Adipocyte (in vitro differentiated cells): ENCODE measurements around the gene RBM47.
A peak's percentile ranks its signal among the peaks of the same experiment; 100 is the strongest.
"Not testable (repeated sequence)": the region's sequence is repeated elsewhere in the genome, so short reads cannot be mapped to it uniquely, and the experiment has no call there.

ENCODE experiments used
- DNase-seq: peaks from one replicate; pipeline ENCODE4 v3.0.0-alpha.2; 2015; ENCODE audit warnings: low read depth
- H3K27me3 ChIP-seq: replicated peaks from 2 replicates; pipeline ENCODE4 v1.7.0; 2013; ENCODE audit warnings: mild to moderate bottlenecking, low read length, moderate library complexity; ENCODE audit not compliant: control insufficient read depth, insufficient read depth
- H3K36me3 ChIP-seq: 2 replicates; pipeline ENCODE4 v1.7.0; 2013; ENCODE audit warnings: low read length, mild to moderate bottlenecking, moderate library complexity; ENCODE audit not compliant: control insufficient read depth, insufficient read depth, severe bottlenecking
- H3K4me1 ChIP-seq: 2 replicates; pipeline ENCODE4 v1.7.0; 2013; ENCODE audit warnings: mild to moderate bottlenecking, low read length, moderate library complexity; ENCODE audit not compliant: control insufficient read depth, insufficient read depth
- H3K4me3 ChIP-seq: 2 replicates; pipeline ENCODE4 v1.7.0; 2013; ENCODE audit warnings: mild to moderate bottlenecking, low read length, moderate library complexity
- H3K9ac ChIP-seq: 2 replicates; pipeline ENCODE4 v1.7.0; 2013; ENCODE audit warnings: mild to moderate bottlenecking, low read length, moderate library complexity
- H3K9me3 ChIP-seq: 2 replicates; pipeline ENCODE4 v1.7.0; 2013; ENCODE audit warnings: mild to moderate bottlenecking, low read length, moderate library complexity; ENCODE audit not compliant: control insufficient read depth

Gene RBM47

DNA sequence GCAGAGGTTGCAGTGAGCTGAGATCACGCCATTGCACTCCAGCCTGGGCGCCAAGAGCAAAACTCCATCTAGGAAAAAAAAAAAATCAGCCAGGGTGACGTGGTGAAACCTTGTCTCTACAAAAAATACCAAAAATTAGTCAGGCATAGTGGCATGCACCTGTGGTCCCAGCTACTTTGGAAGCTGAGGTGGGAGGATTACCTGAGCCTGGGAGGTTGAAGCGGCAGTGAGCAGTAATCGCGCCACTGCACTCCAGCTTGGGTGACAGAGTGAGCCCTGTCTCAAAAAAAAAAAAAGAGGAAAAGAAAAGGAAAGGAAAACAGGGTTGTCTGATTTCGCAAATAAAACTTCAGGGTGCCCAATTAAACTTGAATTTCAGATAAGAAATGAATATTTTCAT is 106.1 kb downstream of the RBM47 start:
- H3K27me3 ChIP-seq = no peaks in the 10 kb centered on the region
- H3K9me3 ChIP-seq = no peaks in the 10 kb centered on the region
- no peaks in the 10 kb centered on the region for H3K36me3 ChIP-seq
- DNase-seq = no peak
- no peak overlapping the region for H3K4me3 ChIP-seq
- H3K4me1 ChIP-seq = peaks cover 28% of the 10 kb centered on the region
- no peak overlapping the region for H3K9ac ChIP-seq

DNA sequence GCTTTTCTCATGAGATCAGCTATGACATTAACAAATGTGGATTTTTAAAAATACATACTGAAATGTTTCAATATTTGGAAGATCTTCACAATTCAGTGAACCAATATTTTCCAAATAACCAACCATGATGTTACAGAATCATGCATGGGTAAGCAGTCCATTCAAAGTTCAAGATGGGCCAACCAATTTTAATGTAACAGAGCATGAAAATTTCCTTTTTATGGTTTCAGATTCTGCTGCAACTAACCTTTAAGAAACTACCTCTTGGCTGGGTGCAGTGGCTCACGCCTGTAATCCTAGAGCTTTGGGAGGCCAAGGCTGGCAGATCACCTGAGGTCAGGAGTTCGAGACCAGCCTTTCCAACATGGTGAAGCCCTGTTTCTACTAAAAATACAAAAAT is 107.7 kb downstream of the RBM47 start:
- Histone ChIP-seq H3K36me3 (no peaks in the 10 kb centered on the region), H3K4me3 (no peak overlapping the region), H3K9me3 (no peaks in the 10 kb centered on the region), H3K4me1 (peaks cover 28% of the 10 kb centered on the region), H3K9ac (no peak overlapping the region), H3K27me3 (no peaks in the 10 kb centered on the region)
- DNase-seq = no peak

GRCh38 chr4:40520533-40520932 is 109.1 kb downstream of the RBM47 start:
- no peak overlapping the region for H3K9ac ChIP-seq
- no peaks in the 10 kb centered on the region for H3K36me3 ChIP-seq
- H3K9me3 ChIP-seq = no peaks in the 10 kb centered on the region
- peaks cover 19% of the 10 kb centered on the region for H3K4me1 ChIP-seq
- no peak overlapping the region for H3K4me3 ChIP-seq
- DNase-seq = no peak
- H3K27me3 ChIP-seq = no peaks in the 10 kb centered on the region

- not testable (repeated sequence) for H3K27me3 ChIP-seq, H3K4me3 ChIP-seq, H3K9me3 ChIP-seq, H3K36me3 ChIP-seq, DNase-seq, H3K9ac ChIP-seq
- H3K4me1 ChIP-seq = peaks cover 14% of the 10 kb centered on the region
These were observed 112.6 kb downstream of the RBM47 start for GRCh38 chr4:40517081-40517480.

- H3K9ac ChIP-seq = no peak overlapping the region
- no peak for DNase-seq
- no peaks in the 10 kb centered on the region for H3K36me3 ChIP-seq
These were observed 113.0 kb downstream of the RBM47 start for GRCh38 chr4:40516651-40517050.

GRCh38 chr4:40515398-40516293 is 114.0 kb downstream of the RBM47 start:
- Histone ChIP-seq H3K4me3 (peak overlapping the region; percentile 71), H3K9ac (peak overlapping the region; percentile 42), H3K9me3 (no peaks in the 10 kb centered on the region), H3K4me1 (peaks cover 14% of the 10 kb centered on the region), H3K27me3 (no peaks in the 10 kb centered on the region), H3K36me3 (no peaks in the 10 kb centered on the region)
- no peak for DNase-seq

More at GRCh38 chr4:40516651-40517050, 113.0 kb downstream of the RBM47 start:
- Histone ChIP-seq H3K9me3 (no peaks in the 10 kb centered on the region), H3K4me3 (no peak overlapping the region), H3K27me3 (no peaks in the 10 kb centered on the region), H3K4me1 (peaks cover 14% of the 10 kb centered on the region)

GRCh38 chr4:40515037-40515397 is 114.6 kb downstream of the RBM47 start:
- H3K9me3 ChIP-seq = no peaks in the 10 kb centered on the region
- DNase-seq = no peak
- H3K4me1 ChIP-seq = peaks cover 14% of the 10 kb centered on the region
- peak overlapping the region; percentile 71 for H3K4me3 ChIP-seq
- no peaks in the 10 kb centered on the region for H3K36me3 ChIP-seq
- no peaks in the 10 kb centered on the region for H3K27me3 ChIP-seq
- no peak overlapping the region for H3K9ac ChIP-seq

- Histone ChIP-seq H3K27me3 (no peaks in the 10 kb centered on the region), H3K4me1 (peaks cover 14% of the 10 kb centered on the region), H3K36me3 (no peaks in the 10 kb centered on the region), H3K9ac (no peak overlapping the region), H3K9me3 (no peaks in the 10 kb centered on the region), H3K4me3 (peak overlapping the region; percentile 71)
- no peak for DNase-seq
These were observed 115.1 kb downstream of the RBM47 start for GRCh38 chr4:40514497-40514951.

DNA sequence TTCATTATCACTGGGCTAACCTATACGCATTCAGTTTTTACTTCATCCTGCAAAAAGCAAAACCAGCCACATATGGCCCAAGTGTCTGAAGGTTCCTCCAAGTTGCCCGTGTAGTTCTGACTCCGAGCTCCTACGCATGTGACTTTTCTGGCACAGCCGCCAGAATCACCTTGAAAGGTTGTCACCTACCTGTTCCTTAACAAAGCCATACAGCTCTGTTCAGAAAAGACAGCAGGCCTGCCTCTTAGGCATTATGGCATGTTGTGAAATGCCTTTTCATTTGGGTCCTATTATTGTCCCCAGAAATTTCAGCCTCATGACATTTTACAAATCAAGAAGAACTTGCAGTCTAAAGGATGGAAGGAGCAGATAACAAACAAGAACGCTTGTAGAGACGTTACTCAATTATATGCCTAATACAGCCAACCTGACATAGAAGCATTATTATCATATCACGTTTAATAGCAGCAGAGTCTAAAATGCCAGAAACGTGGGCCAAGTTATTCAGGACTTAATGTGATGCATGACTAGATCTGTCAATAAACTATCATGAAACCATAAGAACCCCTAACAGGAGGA is 118.5 kb downstream of the RBM47 start:
- H3K9ac ChIP-seq = no peak overlapping the region

GRCh38 chr4:40507977-40508376 is 121.7 kb downstream of the RBM47 start:
- H3K9ac ChIP-seq = no peak overlapping the region
- H3K27me3 ChIP-seq = no peaks in the 10 kb centered on the region
- DNase-seq = no peak
- H3K36me3 ChIP-seq = no peaks in the 10 kb centered on the region
- no peaks in the 10 kb centered on the region for H3K9me3 ChIP-seq
- peaks cover 3% of the 10 kb centered on the region for H3K4me1 ChIP-seq
- H3K4me3 ChIP-seq = no peak overlapping the region

More for the DNA sequence above, 118.5 kb downstream of the RBM47 start:
- Histone ChIP-seq H3K9me3 (no peaks in the 10 kb centered on the region), H3K4me3 (no peak overlapping the region), H3K27me3 (no peaks in the 10 kb centered on the region), H3K4me1 (peaks cover 14% of the 10 kb centered on the region), H3K36me3 (no peaks in the 10 kb centered on the region)
- no peak for DNase-seq

GRCh38 chr4:40506492-40506891 is 123.2 kb downstream of the RBM47 start:
- peaks cover 3% of the 10 kb centered on the region for H3K4me1 ChIP-seq
- no peak for DNase-seq
- no peaks in the 10 kb centered on the region for H3K27me3 ChIP-seq
- H3K9me3 ChIP-seq = no peaks in the 10 kb centered on the region
- no peak overlapping the region for H3K4me3 ChIP-seq
- H3K36me3 ChIP-seq = no peaks in the 10 kb centered on the region
- H3K9ac ChIP-seq = no peak overlapping the region
